ENCODE results near the gene SPHK1.

- TF ChIP-seq CTCF (IDR thresholded peaks at IDR 0.05) (no peak), POLR2A (IDR thresholded peaks at IDR 0.05) (peak in 1 of 3 donors; percentile 7)
Observed at GRCh38 chr17:76382351-76382802, 2.0 kb upstream of the SPHK1 start.

All from body of pancreas (tissue), 4 donors.